PFSK-1 (cell line): ENCODE measurements around the gene CPVL.

Source experiments
- FOXP2 ChIP-seq: optimal IDR thresholded peaks from 2 replicates; pipeline ENCODE3; 2011; ENCODE audit warnings: borderline replicate concordance, control low read depth, inconsistent platforms; ENCODE audit not compliant: insufficient read depth; ENCODE audit errors: extremely low read length, extremely low read depth
- POLR2AphosphoS5 ChIP-seq: IDR thresholded peaks from 2 replicates; pipeline ENCODE4 v1.6.1; 2012; ENCODE audit warnings: low read depth, mild to moderate bottlenecking, control low read depth, low read length, moderate library complexity
- REST ChIP-seq, 2 experiments: IDR thresholded peaks; 2 replicates each; pipeline versions ENCODE4 v1.6.1 to v1.8.0; 2011 to 2012; ENCODE audit warnings: low read depth in 2 of 2, low read length in 2 of 2, control low read depth in 1 of 2, inconsistent platforms in 1 of 2, mild to moderate bottlenecking in 1 of 2, moderate library complexity in 1 of 2; ENCODE audit not compliant: insufficient read depth in 1 of 2
- SIN3A ChIP-seq: IDR thresholded peaks from 2 replicates; pipeline ENCODE4 v1.6.1; 2012; ENCODE audit warnings: mild to moderate bottlenecking, low read length, moderate library complexity, borderline replicate concordance; ENCODE audit not compliant: insufficient read depth
- TAF1 ChIP-seq: IDR thresholded peaks from 2 replicates; pipeline ENCODE4 v1.6.1; 2012; ENCODE audit warnings: low read length, control low read depth, borderline replicate concordance; ENCODE audit not compliant: insufficient read depth

GRCh38 chr7:29167721-29168120 lies 21.4 kb upstream of the CPVL start:
- TF ChIP-seq POLR2AphosphoS5 (no peak), REST (IDR thresholded peaks at IDR 0.05; ENCODE audit: insufficient read depth in 1 of 2, low read depth in 2 of 2, low read length in 2 of 2) (no peak), SIN3A (no peak), TAF1 (no peak), FOXP2 (no peak)
